Measurements from ENCODE around the gene LRMDA.

The LRMDA gene

DNA sequence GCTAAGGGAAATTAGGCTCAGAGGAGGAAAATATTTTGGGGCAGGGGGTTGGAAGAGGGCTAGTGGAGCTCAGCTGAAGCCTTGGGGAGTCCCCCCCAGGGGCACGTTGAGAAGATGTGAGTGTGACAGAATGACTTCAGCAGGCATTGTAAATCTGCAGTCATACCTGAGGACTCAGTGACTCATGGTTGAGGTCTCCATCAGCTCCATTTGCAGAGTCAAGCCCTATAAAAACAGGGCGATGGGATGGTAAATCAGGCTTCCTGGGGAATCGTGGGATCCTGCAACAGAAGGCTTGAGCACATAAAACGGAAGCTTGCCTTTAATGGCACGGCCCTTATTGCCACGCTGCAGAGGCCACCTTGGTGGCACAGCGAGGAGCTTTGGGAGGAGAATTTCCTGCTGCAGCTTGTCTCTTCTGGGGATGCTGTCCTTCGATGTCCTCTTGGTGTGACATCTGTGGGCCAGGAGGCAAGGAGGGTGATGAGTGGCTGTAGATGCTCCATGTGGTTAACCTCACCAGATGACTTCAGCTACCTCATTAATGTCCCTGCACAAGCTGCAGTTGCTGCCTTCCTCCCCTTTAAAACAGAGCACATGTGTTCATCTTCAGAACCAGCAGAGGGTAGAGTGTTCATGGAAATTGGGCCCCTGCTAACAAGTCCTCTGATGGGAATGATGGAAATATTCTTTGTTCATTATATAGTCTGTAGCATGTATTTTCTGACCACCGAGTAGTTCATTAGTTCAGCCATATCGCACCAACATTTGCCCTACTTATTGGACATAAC lies 285.9 kb downstream of the LRMDA start:
- TF ChIP-seq CTCF (IDR thresholded peaks at IDR 0.05) = no peak
- no peak overlapping the region for H3K27ac ChIP-seq
- DNase-seq (ENCODE audit: low spot score) = no peak
- no peak overlapping the region for H3K4me3 ChIP-seq

DNA sequence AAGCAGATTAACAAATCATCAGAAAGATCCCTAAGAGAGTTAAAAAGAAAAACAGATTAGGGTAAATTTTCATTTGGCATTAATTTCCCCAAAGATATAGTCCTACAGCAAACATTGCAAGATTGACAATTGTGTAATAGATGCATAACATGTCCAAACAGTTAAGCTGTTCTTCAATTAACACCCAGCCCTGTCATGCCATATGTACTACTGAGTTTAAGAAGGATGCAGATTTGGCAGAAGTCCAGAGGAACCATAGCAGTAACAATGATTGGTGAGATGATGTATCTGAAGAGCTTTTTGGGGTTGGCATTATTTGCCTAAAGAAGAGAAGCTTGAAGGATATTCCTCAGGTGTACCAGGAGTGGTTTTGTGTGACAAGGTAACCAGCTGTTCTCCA lies 287.6 kb downstream of the LRMDA start:
- Histone ChIP-seq H3K27ac (no peak overlapping the region), H3K4me3 (no peak overlapping the region)
- DNase-seq (ENCODE audit: low spot score) = no peak
- no peak for TF ChIP-seq CTCF (IDR thresholded peaks at IDR 0.05)

GRCh38 chr10:75720157-75720556 lies 288.7 kb downstream of the LRMDA start:
- no peak for TF ChIP-seq CTCF (IDR thresholded peaks at IDR 0.05)
- no peak overlapping the region for H3K4me3 ChIP-seq
- DNase-seq (ENCODE audit: low spot score) = no peak

GRCh38 chr10:75722020-75722419 lies 290.6 kb downstream of the LRMDA start:
- no peak for TF ChIP-seq CTCF (IDR thresholded peaks at IDR 0.05)
- no peak for DNase-seq (ENCODE audit: low spot score)
- Histone ChIP-seq H3K27ac (no peak overlapping the region), H3K4me3 (no peak overlapping the region)

More at GRCh38 chr10:75720157-75720556, 288.7 kb downstream of the LRMDA start:
- no peak overlapping the region for H3K27ac ChIP-seq

GRCh38 chr10:75722609-75723008 lies 291.2 kb downstream of the LRMDA start:
- no peak for TF ChIP-seq CTCF (IDR thresholded peaks at IDR 0.05)
- Histone ChIP-seq H3K27ac (no peak overlapping the region), H3K4me3 (no peak overlapping the region)
- no peak for DNase-seq (ENCODE audit: low spot score)

- Histone ChIP-seq H3K27ac (no peak overlapping the region), H3K4me3 (no peak overlapping the region)
- TF ChIP-seq CTCF (IDR thresholded peaks at IDR 0.05) = no peak
- no peak for DNase-seq (ENCODE audit: low spot score)
Measured at GRCh38 chr10:75723319-75723980, 292.0 kb downstream of the LRMDA start.

- TF ChIP-seq CTCF (IDR thresholded peaks at IDR 0.05) = no peak
Measured at GRCh38 chr10:75724047-75724446, 292.6 kb downstream of the LRMDA start.

More at GRCh38 chr10:75724047-75724446, 292.6 kb downstream of the LRMDA start:
- Histone ChIP-seq H3K27ac (no peak overlapping the region), H3K4me3 (no peak overlapping the region)
- DNase-seq (ENCODE audit: low spot score) = no peak

Data from coronary artery (tissue), 2 donors.